Measurements from ENCODE around the gene LIMCH1.

- no peak for TF ChIP-seq EP300 (IDR thresholded peaks at IDR 0.05)
- TF ChIP-seq, protein P1, sequence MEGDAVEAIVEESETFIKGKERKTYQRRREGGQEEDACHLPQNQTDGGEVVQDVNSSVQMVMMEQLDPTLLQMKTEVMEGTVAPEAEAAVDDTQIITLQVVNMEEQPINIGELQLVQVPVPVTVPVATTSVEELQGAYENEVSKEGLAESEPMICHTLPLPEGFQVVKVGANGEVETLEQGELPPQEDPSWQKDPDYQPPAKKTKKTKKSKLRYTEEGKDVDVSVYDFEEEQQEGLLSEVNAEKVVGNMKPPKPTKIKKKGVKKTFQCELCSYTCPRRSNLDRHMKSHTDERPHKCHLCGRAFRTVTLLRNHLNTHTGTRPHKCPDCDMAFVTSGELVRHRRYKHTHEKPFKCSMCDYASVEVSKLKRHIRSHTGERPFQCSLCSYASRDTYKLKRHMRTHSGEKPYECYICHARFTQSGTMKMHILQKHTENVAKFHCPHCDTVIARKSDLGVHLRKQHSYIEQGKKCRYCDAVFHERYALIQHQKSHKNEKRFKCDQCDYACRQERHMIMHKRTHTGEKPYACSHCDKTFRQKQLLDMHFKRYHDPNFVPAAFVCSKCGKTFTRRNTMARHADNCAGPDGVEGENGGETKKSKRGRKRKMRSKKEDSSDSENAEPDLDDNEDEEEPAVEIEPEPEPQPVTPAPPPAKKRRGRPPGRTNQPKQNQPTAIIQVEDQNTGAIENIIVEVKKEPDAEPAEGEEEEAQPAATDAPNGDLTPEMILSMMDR (IDR thresholded peaks at IDR 0.05): no peak
These were observed 87.6 kb downstream of the LIMCH1 start for GRCh38 chr4:41625531-41625930.

All from suprapubic skin (tissue), 3 donors.